Hepatocyte (in vitro differentiated cells): Measurements from ENCODE around the gene COBL. TPM values are rescaled to one million over a fixed set of nuclear protein-coding genes. Genes with fewer than 3 reads are reported as not detected.

Source experiments
- DNase-seq: peaks from one replicate; pipeline ENCODE4 v3.0.0-alpha.2; 2016; ENCODE audit warnings: low spot score
- H2AFZ ChIP-seq: fragments of 200-600 bp; sonication (generic); 2 replicates; pipeline ENCODE4 v1.6.0; 2016; ENCODE audit warnings: antibody characterized with exemption, mild to moderate bottlenecking
- H3K27ac ChIP-seq: fragments of 200-600 bp; sonication (generic); 2 replicates; pipeline ENCODE4 v1.5.1; 2016; ENCODE audit warnings: mild to moderate bottlenecking
- H3K27me3 ChIP-seq: fragments of 200-600 bp; sonication (generic); 2 replicates; pipeline ENCODE4 v1.6.1; 2016
- H3K36me3 ChIP-seq: fragments of 200-600 bp; sonication (generic); replicated peaks from 2 replicates; pipeline ENCODE4 v1.5.1; 2016; ENCODE audit warnings: low read depth; ENCODE audit not compliant: insufficient read depth
- H3K4me1 ChIP-seq: fragments of 200-600 bp; sonication (generic); 2 replicates; pipeline ENCODE4 v1.5.1; 2016; ENCODE audit warnings: mild to moderate bottlenecking, moderate library complexity; ENCODE audit not compliant: insufficient read depth
- H3K4me2 ChIP-seq: fragments of 200-600 bp; sonication (generic); 2 replicates; pipeline ENCODE4 v1.6.0; 2016
- H3K4me3 ChIP-seq: fragments of 200-600 bp; sonication (generic); 2 replicates; pipeline ENCODE4 v1.5.1; 2016; ENCODE audit warnings: mild to moderate bottlenecking
- H3K79me2 ChIP-seq: fragments of 200-600 bp; sonication (generic); 2 replicates; pipeline ENCODE4 v1.6.0; 2017; ENCODE audit warnings: mild to moderate bottlenecking
- H3K9me2 ChIP-seq: fragments of 200-600 bp; sonication (generic); replicated peaks from 2 replicates; pipeline ENCODE4 v1.6.0; 2017; ENCODE audit warnings: mild to moderate bottlenecking; ENCODE audit not compliant: insufficient read depth
- H3K9me3 ChIP-seq: fragments of 200-600 bp; sonication (generic); 2 replicates; pipeline ENCODE4 v1.5.1; 2016; ENCODE audit warnings: low read depth, mild to moderate bottlenecking
- H4K20me1 ChIP-seq: fragments of 200-600 bp; sonication (generic); 2 replicates; pipeline ENCODE4 v1.6.0; 2016; ENCODE audit warnings: mild to moderate bottlenecking; ENCODE audit not compliant: insufficient read depth, poor library complexity, severe bottlenecking
- EZH2 ChIP-seq: fragments of 200-600 bp; sonication (generic); IDR thresholded peaks from 2 replicates; pipeline ENCODE4 v1.6.1; 2016; ENCODE audit warnings: antibody characterized with exemption, mild to moderate bottlenecking, borderline replicate concordance
- EZH2phosphoT487 ChIP-seq: fragments of 200-600 bp; sonication (generic); IDR thresholded peaks from one replicate; pipeline ENCODE4 v1.6.1; 2018; ENCODE audit warnings: antibody characterized with exemption, mild to moderate bottlenecking, low read depth, moderate library complexity; ENCODE audit not compliant: unreplicated experiment, severe bottlenecking
- WGBS: methylation state at CpG from one replicate; pipeline ENCODE4 v1.1.6; 2016; ENCODE audit warnings: low lambda C conversion rate; ENCODE audit errors: missing lambda C conversion rate; 5-methylcytosine and 5-hydroxymethylcytosine counted together
- polyA plus RNA-seq: library from polyadenylated mRNA; unstranded; fragments of >200 nt; fragmentation: Nextera tagmentation; extraction: Ambion mirVana; gene quantifications from 2 replicates; pipeline ENCODE4 v1.2.1, GENCODE V29; 2016
- total RNA-seq: library from RNA; depleted of rRNA; stranded (reverse); fragments of >200 nt; gene quantifications from 2 replicates; pipeline ENCODE4 v1.2.3, GENCODE V29; 2014
- TF ChIP-seq, protein P1 (sequence below): fragments of 200-600 bp; sonication (generic); IDR thresholded peaks from 2 replicates; pipeline ENCODE4 v1.5.1; 2016; ENCODE audit warnings: antibody characterized with exemption, mild to moderate bottlenecking; ENCODE audit not compliant: poor library complexity

The COBL gene
- total and polyA plus RNA-seq, 2 experiments from 2014 or later: 7.8 to 20.5 TPM

DNA sequence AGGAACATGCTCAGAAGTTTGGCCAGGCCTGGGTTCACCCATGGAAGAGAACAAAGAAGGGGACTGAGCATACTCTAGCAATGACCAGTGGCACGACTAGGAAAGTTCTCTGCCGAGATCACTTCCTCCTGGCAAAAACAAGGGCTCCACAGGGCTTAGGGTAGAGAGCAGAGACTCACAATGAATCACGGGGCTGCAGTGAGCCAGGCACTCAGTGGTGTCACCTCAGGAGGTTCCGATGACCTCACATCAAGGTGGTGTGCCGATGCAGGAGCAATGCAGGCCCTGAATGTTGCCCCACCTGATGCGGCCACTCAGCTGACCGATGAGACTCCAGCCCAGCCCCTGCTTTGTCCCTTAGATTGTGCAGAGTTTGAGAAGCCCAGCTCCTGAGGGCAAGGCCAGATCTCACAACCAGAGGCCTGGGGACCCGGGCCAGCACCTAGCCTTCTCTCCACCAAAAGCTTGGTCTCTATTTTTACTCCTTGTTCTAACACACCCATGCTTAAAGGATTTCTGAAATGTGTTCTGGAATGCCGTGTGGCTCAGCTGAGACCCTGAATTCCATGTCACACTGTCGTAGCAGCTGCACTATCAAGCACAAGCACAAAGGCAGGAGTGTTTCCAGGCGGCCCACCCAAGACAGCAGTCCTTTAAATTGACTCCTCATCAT is 60.9 kb downstream of the COBL start:
- Histone ChIP-seq H3K79me2 (peaks cover 66% of the 10 kb centered on the region), H2AFZ (no peak overlapping the region), H3K4me2 (no peak overlapping the region), H3K36me3 (no peaks in the 10 kb centered on the region), H4K20me1 (no peaks in the 10 kb centered on the region), H3K4me3 (no peak overlapping the region), H3K27me3 (no peaks in the 10 kb centered on the region), H3K27ac (no peak overlapping the region), H3K9me2 (no peaks in the 10 kb centered on the region), H3K9me3 (no peaks in the 10 kb centered on the region), H3K4me1 (no peaks in the 10 kb centered on the region)
- DNase-seq: no peak
- TF ChIP-seq EZH2: no peak
- no peak for TF ChIP-seq EZH2phosphoT487
- TF ChIP-seq, protein P1, sequence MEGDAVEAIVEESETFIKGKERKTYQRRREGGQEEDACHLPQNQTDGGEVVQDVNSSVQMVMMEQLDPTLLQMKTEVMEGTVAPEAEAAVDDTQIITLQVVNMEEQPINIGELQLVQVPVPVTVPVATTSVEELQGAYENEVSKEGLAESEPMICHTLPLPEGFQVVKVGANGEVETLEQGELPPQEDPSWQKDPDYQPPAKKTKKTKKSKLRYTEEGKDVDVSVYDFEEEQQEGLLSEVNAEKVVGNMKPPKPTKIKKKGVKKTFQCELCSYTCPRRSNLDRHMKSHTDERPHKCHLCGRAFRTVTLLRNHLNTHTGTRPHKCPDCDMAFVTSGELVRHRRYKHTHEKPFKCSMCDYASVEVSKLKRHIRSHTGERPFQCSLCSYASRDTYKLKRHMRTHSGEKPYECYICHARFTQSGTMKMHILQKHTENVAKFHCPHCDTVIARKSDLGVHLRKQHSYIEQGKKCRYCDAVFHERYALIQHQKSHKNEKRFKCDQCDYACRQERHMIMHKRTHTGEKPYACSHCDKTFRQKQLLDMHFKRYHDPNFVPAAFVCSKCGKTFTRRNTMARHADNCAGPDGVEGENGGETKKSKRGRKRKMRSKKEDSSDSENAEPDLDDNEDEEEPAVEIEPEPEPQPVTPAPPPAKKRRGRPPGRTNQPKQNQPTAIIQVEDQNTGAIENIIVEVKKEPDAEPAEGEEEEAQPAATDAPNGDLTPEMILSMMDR: no peak
- 82% methylated on average over 11 of the region's 11 CpGs for WGBS

DNA sequence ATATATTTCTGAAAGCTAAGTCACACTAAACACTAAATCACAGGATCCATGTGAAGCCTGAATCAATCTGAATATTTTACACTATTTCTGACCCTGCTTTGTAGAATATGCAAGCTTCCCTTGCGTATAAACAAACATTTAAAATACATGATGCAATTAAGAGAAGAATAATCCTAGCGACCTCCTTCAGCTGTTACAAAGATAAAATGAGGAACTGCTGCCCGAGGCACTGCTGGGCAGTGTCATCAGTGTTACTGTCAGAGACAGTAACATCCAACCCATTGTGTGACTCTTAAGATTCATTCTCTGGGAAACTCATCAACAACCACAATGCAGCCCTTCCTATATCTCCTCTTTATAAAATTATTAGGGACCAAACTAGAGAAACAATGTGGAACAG is 61.6 kb downstream of the COBL start:
- 79% methylated on average over 3 of the region's 3 CpGs for WGBS
- H3K79me2 ChIP-seq: peaks cover 60% of the 10 kb centered on the region
- no peak overlapping the region for H3K27ac ChIP-seq

GRCh38 chr7:51253157-51253556 is 63.5 kb downstream of the COBL start:
- Histone ChIP-seq H3K9me3 (no peaks in the 10 kb centered on the region), H3K36me3 (no peaks in the 10 kb centered on the region), H3K27ac (no peak overlapping the region), H3K4me2 (no peak overlapping the region), H3K79me2 (peaks cover 51% of the 10 kb centered on the region), H4K20me1 (no peaks in the 10 kb centered on the region), H2AFZ (no peak overlapping the region), H3K4me1 (no peaks in the 10 kb centered on the region), H3K4me3 (no peak overlapping the region), H3K27me3 (no peaks in the 10 kb centered on the region), H3K9me2 (no peaks in the 10 kb centered on the region)
- no peak for TF ChIP-seq EZH2
- no peak for TF ChIP-seq EZH2phosphoT487
- TF ChIP-seq, protein P1: peak; percentile 11
- WGBS: 92% methylated on average over 3 of the region's 3 CpGs
- no peak for DNase-seq

More for the DNA sequence above, 61.6 kb downstream of the COBL start:
- no peak for DNase-seq
- Histone ChIP-seq H3K9me2 (no peaks in the 10 kb centered on the region), H3K9me3 (no peaks in the 10 kb centered on the region), H2AFZ (no peak overlapping the region), H3K4me2 (no peak overlapping the region), H3K36me3 (no peaks in the 10 kb centered on the region), H3K4me3 (no peak overlapping the region), H3K27me3 (no peaks in the 10 kb centered on the region), H4K20me1 (no peaks in the 10 kb centered on the region), H3K4me1 (no peaks in the 10 kb centered on the region)
- TF ChIP-seq, protein P1: no peak
- TF ChIP-seq EZH2phosphoT487: no peak
- no peak for TF ChIP-seq EZH2

DNA sequence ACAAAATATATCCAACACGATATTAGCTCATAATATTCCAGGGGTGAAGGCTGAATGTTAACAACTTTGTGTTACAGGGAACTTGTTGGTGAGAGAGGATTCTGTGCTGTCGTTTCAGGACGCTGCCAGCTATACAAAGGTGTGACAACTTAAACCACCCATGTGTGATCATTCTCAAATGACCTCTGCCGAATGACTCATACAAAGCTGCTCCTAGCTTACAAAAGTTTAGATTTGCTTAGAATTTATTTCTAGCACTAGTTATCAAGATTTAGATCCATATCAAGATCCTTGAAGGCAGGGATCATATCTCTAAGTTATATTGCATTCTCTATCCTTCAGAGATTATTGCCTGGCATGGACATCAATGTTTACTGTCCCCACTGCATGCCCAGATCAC is 65.3 kb downstream of the COBL start:
- Histone ChIP-seq H2AFZ (no peak overlapping the region), H3K4me3 (no peak overlapping the region), H3K4me1 (no peaks in the 10 kb centered on the region), H3K4me2 (no peak overlapping the region), H3K36me3 (no peaks in the 10 kb centered on the region), H3K79me2 (peaks cover 56% of the 10 kb centered on the region), H3K27me3 (no peaks in the 10 kb centered on the region), H3K9me2 (no peaks in the 10 kb centered on the region), H4K20me1 (no peaks in the 10 kb centered on the region), H3K9me3 (no peaks in the 10 kb centered on the region), H3K27ac (peak overlapping the region; percentile 41)
- 49% methylated on average over 4 of the region's 4 CpGs for WGBS
- DNase-seq: no peak
- TF ChIP-seq, protein P1: no peak
- TF ChIP-seq EZH2phosphoT487: no peak
